OCI-M2 (cell line): ENCODE results near the gene RRM1.
"Not testable (repeated sequence)": the region's sequence is repeated elsewhere in the genome, so short reads cannot be mapped to it uniquely, and the experiment has no call there.

Experiments used
- DNase-seq: peaks from one replicate; lab custom pipeline; 2025; ENCODE audit not compliant: unreplicated experiment; lab: John Stamatoyannopoulos, UW

RRM1 gene

DNA sequence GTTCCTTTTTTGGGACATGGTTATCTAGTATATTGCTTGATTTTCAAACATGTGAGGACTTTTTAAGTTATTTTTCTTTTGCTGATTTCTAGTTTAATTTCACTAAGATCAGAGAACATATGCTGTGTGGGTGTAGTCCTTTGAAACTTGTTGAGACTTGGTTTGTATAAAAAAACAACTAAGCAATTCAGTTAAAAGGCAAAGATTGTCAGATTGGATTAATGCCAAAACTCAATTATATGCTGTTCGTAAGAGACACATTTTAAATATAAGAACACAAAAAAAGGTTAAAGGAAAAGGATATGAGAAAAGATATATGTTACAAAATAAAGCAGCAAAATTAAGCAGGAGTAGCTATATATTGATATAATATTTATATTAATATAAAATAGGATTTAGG is 17.8 kb upstream of the RRM1 start:
- no peak for DNase-seq

- DNase-seq: no peak
Measured at GRCh38 chr11:4083198-4083597, 11.4 kb upstream of the RRM1 start.

GRCh38 chr11:4084406-4085125 is 10.0 kb upstream of the RRM1 start:
- no peak for DNase-seq

- DNase-seq: no peak
Measured at GRCh38 chr11:4085575-4085974, 9.0 kb upstream of the RRM1 start.

DNA sequence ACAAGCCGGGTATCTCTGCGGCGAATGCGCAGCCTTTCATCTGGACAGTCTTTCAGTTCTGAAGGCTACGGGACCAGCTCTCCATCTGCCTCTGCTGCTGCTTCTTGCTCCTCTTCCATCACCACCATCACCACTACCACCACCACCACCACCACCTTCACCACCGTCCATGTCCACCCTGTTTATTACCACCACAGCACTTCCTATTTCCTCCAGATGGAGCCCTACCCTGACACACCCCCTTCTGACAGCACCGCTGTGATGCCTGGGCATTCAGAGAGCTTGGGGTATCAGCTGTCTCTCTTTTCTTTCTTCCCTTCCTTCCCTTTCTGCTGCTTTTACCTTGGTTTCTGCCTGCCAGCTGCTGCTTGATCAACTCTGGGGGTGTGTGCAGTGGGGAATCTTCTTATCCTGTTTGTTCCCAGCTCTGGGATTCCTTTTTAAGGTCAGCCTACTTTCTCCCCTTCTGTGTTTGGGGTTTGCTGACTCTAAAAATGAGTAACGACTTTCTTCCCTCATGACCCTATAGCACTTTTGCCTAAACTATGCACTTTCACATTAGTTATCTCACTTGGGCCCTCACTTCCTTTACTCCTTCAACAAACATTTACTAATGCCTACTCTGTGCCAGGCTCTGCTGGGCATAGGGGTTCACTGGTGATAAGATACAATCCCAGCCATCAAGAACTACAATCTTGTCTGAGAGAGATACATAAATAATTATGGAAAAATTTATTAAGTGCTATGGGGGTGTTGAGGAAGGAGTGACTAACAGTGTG is 7.8 kb upstream of the RRM1 start:
- no peak for DNase-seq

- no peak for DNase-seq
Measured at GRCh38 chr11:4087551-4087950, 7.0 kb upstream of the RRM1 start.

DNA sequence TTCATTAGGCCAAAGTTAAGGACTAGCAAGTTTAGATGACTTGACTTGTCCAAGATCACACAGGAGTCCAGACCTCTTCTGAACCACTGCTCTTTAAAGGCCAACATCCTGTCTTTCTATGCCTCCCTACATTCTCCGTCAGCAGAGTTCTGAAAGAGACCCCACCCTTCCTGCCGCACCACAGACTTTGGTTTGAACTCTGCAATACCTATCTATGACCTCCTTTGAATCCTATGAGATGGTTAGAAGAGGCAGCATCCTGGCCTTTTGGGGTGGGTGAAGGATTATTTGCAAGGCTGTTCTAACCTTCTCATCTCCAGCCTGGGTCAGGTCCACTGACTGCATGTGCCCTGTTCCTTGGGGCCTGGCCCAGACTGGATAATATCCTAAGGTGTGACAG is 4.3 kb upstream of the RRM1 start:
- no peak for DNase-seq

GRCh38 chr11:4092026-4092425 is 2.6 kb upstream of the RRM1 start:
- DNase-seq: no peak

GRCh38 chr11:4093519-4094347 is 866 bp upstream of the RRM1 start:
- DNase-seq: no peak

DNA sequence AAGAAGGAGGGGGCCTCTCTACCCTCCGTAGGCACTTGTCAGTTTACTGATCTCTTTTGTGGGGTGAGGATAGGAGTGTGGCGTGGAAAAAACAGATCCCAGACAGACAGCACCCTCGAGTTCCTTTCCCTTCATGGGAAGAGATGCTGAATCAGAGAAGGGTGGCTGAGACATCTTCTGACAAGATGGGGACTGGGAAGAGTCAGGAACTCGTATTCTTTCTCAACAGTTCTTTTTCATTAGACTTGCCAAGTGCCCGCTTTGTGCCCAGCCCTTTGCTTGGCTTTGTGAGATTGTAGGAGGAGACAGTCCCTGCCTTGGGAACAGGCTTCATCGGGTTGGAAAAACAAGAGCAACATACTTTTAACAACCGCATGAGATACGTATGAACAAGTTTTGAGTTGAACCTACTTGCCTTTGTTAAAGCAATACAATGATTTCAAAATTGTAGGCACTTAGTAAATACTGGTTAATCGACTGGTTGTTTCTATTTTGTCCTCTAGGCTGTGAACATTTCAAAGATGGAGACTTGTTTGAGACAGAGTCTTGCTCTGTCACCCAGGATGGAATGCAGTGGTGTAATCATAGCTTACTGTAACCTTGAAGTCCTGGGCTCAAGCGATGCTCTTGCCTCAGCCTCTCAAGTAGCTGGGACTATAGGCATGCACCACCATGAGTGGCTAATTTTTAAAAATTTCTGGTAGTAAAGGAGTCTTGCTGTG is 1.1 kb downstream of the RRM1 start:
- no peak for DNase-seq

- no peak for DNase-seq
Measured at GRCh38 chr11:4098026-4098621, 3.5 kb downstream of the RRM1 start.

DNA sequence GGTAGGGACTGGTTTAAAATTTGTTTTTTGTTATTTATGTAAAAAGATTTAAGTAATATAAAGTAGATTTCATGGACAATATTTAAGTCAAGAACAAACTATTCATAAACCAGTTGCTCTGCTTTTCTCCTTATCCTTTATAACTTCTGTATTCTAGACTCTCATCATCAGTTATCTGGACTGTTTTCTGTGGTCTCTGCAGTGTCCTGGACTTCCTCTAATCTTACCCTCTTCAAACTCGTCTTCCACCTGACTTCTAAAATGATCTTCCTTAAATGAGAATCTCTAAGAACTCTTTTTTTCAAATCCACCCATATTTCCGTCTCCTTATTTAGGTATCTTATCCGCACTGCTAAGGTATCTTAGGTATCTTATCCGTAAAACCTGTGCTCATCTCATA is 8.1 kb downstream of the RRM1 start:
- no peak for DNase-seq

DNA sequence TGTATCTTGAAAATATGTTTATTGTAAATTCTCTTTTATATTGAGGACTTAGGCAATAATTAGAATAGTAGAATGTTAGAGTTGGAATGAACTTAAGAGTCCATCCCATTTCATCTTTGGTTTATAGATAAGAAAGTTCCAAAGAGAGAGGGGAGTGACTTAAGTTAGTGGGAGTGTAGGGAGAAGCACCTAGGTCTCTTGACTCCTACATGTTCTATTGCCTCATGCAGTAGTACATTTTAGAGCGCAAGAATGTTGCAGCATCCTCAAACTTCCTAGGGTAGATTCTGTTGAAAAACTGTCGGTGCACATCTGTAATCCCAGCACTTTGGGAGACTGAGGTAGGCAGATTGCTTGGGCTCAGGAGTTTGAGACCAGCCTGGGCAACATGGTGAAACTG is 8.7 kb downstream of the RRM1 start:
- DNase-seq: no peak

- no peak for DNase-seq
Measured at GRCh38 chr11:4105916-4106315, 11.3 kb downstream of the RRM1 start.

- DNase-seq: no peak
Measured at GRCh38 chr11:4111834-4112233, 17.2 kb downstream of the RRM1 start.

DNA sequence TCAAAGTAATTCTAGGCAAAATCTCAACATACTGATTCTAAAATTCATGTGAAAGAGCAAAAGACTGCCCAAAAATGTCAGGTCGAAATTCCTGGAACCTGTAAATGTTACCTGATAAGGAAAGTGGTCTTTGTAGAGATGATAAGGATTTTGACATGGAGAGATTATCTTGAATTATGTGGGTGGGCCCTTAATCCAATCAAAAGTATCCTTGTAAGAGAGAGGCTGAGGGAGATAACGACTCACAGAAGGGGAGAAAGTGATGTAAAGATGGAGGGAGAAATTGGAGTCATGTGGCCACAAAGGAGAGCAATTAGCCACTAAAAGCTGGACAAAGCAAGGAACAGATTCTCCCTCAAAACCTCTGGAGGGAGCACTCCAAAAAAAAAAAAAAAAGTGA is 20.5 kb downstream of the RRM1 start:
- DNase-seq: no peak

DNA sequence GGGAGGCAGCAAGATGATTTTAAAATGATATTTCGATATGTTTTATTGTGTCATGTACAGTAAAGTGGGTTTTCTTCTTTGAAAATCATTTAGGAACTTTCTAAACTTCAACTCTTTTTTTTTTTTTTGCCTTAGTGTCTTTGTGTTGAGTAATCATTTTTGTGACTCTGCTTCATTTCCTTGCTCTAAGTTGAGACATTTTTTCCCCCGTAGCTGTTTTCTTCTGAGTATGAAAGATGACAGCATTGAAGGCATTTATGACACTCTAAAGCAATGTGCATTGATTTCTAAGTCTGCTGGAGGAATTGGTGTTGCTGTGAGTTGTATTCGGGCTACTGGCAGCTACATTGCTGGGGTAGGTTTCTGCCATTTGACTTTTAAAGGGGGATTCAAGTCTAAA is 23.5 kb downstream of the RRM1 start:
- no peak for DNase-seq

GRCh38 chr11:4123218-4123617 is 28.6 kb downstream of the RRM1 start:
- DNase-seq: no peak

- DNase-seq: no peak
Measured at GRCh38 chr11:4125141-4125540, 30.5 kb downstream of the RRM1 start.

DNA sequence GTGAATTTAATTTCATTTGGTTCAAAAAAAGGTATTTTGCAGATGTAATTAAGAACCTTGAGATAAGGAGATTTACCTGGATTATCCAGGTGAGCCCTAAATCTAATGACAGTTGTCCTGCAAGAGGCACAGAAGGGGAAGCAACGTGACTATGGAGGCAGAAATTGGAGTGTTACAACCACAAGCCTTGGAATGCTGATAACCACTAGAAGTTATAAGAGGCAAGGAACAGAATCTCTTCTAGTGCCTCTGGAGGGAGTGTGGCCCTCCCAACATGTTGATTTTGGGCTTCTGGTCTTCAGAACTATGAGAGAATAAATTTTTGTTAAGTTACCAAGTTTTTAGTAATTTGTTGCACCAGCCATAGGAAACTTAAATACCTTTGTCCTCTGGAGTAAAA is 32.8 kb downstream of the RRM1 start:
- no peak for DNase-seq

DNA sequence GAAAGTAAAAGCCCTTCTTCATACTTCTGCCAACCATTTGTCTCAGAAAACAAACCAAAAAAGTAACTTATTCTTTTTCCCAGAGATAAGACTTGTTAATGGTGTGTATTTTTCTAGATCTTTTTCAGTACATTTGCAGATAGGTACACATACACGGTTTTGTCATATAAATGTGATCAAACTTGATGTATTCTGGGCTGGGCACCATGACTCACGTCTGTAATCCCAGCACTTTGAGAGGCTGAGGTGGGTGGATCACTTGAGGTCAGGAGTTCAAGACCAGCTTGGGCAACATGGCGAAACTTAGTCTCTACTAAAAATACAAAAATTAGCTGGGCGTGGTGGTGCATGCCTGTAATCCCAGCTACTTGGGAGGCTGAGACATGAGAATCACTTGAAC is 35.6 kb downstream of the RRM1 start:
- not testable (repeated sequence) for DNase-seq
